Stimulated activated CD4-positive, alpha-beta T cell treated with anti-CD3 and anti-CD28 coated beads, Interleukin-1b, Interleukin-23, amount 100 ng/mL, for 4 hours (primary cell): ENCODE results near the gene USP3.
"Not testable (repeated sequence)": the region's sequence is repeated elsewhere in the genome, so short reads cannot be mapped to it uniquely, and the experiment has no call there.

Experiments
- DNase-seq, 2 donors: peaks; one replicate each; pipeline ENCODE4 v3.0.0-alpha.2; 2020; ENCODE audit warnings: low read depth in 2 of 2

Gene USP3

GRCh38 chr15:63512148-63512547 lies 7.8 kb downstream of the USP3 start:
- DNase-seq, result no peak

- DNase-seq, result no peak
Observed at GRCh38 chr15:63513271-63513670, 8.9 kb downstream of the USP3 start.

- no peak for DNase-seq
Observed at GRCh38 chr15:63513728-63514127, 9.3 kb downstream of the USP3 start.

- no peak for DNase-seq
Observed at GRCh38 chr15:63514531-63514943, 10.1 kb downstream of the USP3 start.

GRCh38 chr15:63517202-63517601 lies 12.8 kb downstream of the USP3 start:
- DNase-seq, result no peak

- no peak for DNase-seq
Observed at GRCh38 chr15:63517628-63518027, 13.2 kb downstream of the USP3 start.

GRCh38 chr15:63519041-63519440 lies 14.6 kb downstream of the USP3 start:
- DNase-seq, result no peak

GRCh38 chr15:63519548-63520178 lies 15.3 kb downstream of the USP3 start:
- DNase-seq, result no peak

- DNase-seq, result not testable (repeated sequence)
Observed at GRCh38 chr15:63520462-63520861, 16.1 kb downstream of the USP3 start.

GRCh38 chr15:63522225-63522578 lies 17.8 kb downstream of the USP3 start:
- no peak for DNase-seq

- no peak for DNase-seq
Observed at GRCh38 chr15:63523306-63523990, 19.1 kb downstream of the USP3 start.

- no peak for DNase-seq
Observed at GRCh38 chr15:63524316-63525015, 20.1 kb downstream of the USP3 start.

GRCh38 chr15:63526401-63526800 lies 22.0 kb downstream of the USP3 start:
- no peak for DNase-seq

- DNase-seq, result no peak
Observed at GRCh38 chr15:63528138-63528659, 23.8 kb downstream of the USP3 start.

- no peak for DNase-seq
Observed at GRCh38 chr15:63530235-63530634, 25.8 kb downstream of the USP3 start.

GRCh38 chr15:63530752-63531299 lies 26.4 kb downstream of the USP3 start:
- DNase-seq, result no peak

GRCh38 chr15:63531586-63531985 lies 27.2 kb downstream of the USP3 start:
- DNase-seq, result no peak

- no peak for DNase-seq
Observed at GRCh38 chr15:63532307-63532744, 27.9 kb downstream of the USP3 start.

- not testable (repeated sequence) for DNase-seq
Observed at GRCh38 chr15:63534888-63535287, 30.5 kb downstream of the USP3 start.

- no peak for DNase-seq
Observed at GRCh38 chr15:63535689-63536088, 31.3 kb downstream of the USP3 start.

- DNase-seq, result no peak
Observed at GRCh38 chr15:63538876-63539275, 34.5 kb downstream of the USP3 start.

GRCh38 chr15:63539521-63539920 lies 35.1 kb downstream of the USP3 start:
- no peak for DNase-seq
